Mesothelial cell of epicardium (in vitro differentiated cells): ENCODE data around the gene CHRNA9. TPM values are rescaled to one million over a fixed set of nuclear protein-coding genes. Genes with fewer than 3 reads are reported as not detected.

Experiments used
- DNase-seq, 2 experiments: peaks; one replicate each; pipeline ENCODE4 v3.0.0; 2021; ENCODE audit warnings: low spot score in 2 of 2; ENCODE audit not compliant: unreplicated experiment in 2 of 2
- H3K27ac Mint-ChIP-seq: 2 replicates; pipeline ENCODE4 v1.8.0; 2021; ENCODE audit warnings: mixed read lengths
- H3K27me3 Mint-ChIP-seq: 2 replicates; pipeline ENCODE4 v1.8.0; 2021; ENCODE audit warnings: low read depth, mixed read lengths
- H3K36me3 Mint-ChIP-seq: 2 replicates; pipeline ENCODE4 v1.8.0; 2021; ENCODE audit warnings: mixed read lengths
- H3K4me1 Mint-ChIP-seq: 2 replicates; pipeline ENCODE4 v1.8.0; 2021; ENCODE audit warnings: mixed read lengths
- H3K4me3 Mint-ChIP-seq: 2 replicates; pipeline ENCODE4 v1.8.0; 2021; ENCODE audit warnings: mild to moderate bottlenecking, moderate library complexity, mixed read lengths
- H3K9me3 Mint-ChIP-seq: 2 replicates; pipeline ENCODE4 v1.8.0; 2021; ENCODE audit warnings: mixed read lengths
- CTCF ChIP-seq: fragments of 200-600 bp; sonication (generic); IDR thresholded peaks from one replicate; pipeline ENCODE4 v1.5.0; 2021; ENCODE audit warnings: antibody characterized with exemption; ENCODE audit not compliant: unreplicated experiment
- total RNA-seq: library from RNA; stranded (reverse); gene quantifications from 3 replicates; pipeline ENCODE4 v1.2.1, GENCODE V29; 2021

Gene CHRNA9
- total RNA-seq, 1 donor from 2014 or later = not detected

- H3K36me3 Mint-ChIP-seq = no peaks in the 10 kb centered on the region
- no peaks in the 10 kb centered on the region for H3K9me3 Mint-ChIP-seq
- H3K27ac Mint-ChIP-seq = peak overlapping the region; percentile 52
- H3K4me3 Mint-ChIP-seq = no peak overlapping the region
- DNase-seq = no peak
- H3K27me3 Mint-ChIP-seq = no peaks in the 10 kb centered on the region
- H3K4me1 Mint-ChIP-seq = peaks cover 35% of the 10 kb centered on the region
- no peak for TF ChIP-seq CTCF
Measured at GRCh38 chr4:40311811-40312346, 23.3 kb upstream of the CHRNA9 start.

- Mint-ChIP-seq H3K9me3 (no peaks in the 10 kb centered on the region), H3K27me3 (no peaks in the 10 kb centered on the region), H3K27ac (no peak overlapping the region), H3K4me1 (peaks cover 44% of the 10 kb centered on the region), H3K36me3 (no peaks in the 10 kb centered on the region), H3K4me3 (no peak overlapping the region)
- DNase-seq = no peak
- TF ChIP-seq CTCF = no peak
Measured at GRCh38 chr4:40314951-40315350, 20.2 kb upstream of the CHRNA9 start.

DNA sequence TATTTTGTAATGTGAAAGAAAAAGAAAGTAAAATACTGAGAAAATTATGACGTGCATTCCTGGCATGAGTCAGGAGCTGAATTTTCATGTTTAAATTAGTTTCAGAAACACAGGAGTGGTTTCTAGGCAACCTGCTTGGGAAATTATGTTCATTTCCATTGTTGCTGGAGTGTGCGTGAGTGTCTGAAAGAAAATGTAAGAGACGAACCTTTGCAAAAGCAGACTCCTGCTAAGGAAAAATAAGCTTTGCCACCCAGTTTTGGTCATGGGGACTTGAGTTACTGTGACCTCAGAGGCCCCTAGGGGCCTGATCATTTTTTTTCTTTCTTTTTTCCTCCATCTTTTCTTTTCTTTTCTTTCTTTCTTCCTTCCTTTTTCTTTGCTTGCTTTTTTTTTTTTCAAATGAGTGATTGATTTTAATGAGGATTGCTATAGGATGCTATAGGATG, 18.8 kb upstream of the CHRNA9 start:
- Mint-ChIP-seq H3K9me3 (no peaks in the 10 kb centered on the region), H3K4me1 (peaks cover 52% of the 10 kb centered on the region), H3K27ac (peak overlapping the region; percentile 100), H3K27me3 (no peaks in the 10 kb centered on the region), H3K36me3 (no peaks in the 10 kb centered on the region), H3K4me3 (peak overlapping the region; percentile 62)
- DNase-seq = no peak
- TF ChIP-seq CTCF = no peak

- peaks cover 54% of the 10 kb centered on the region for H3K4me1 Mint-ChIP-seq
- H3K36me3 Mint-ChIP-seq = no peaks in the 10 kb centered on the region
- no peaks in the 10 kb centered on the region for H3K9me3 Mint-ChIP-seq
- TF ChIP-seq CTCF = peak; percentile 93
- peak in 1 of 2 experiments; percentile 58 for DNase-seq
- no peaks in the 10 kb centered on the region for H3K27me3 Mint-ChIP-seq
- H3K27ac Mint-ChIP-seq = peak overlapping the region; percentile 100
- H3K4me3 Mint-ChIP-seq = peak overlapping the region; percentile 62
Measured at GRCh38 chr4:40316782-40317635, 18.1 kb upstream of the CHRNA9 start.

DNA sequence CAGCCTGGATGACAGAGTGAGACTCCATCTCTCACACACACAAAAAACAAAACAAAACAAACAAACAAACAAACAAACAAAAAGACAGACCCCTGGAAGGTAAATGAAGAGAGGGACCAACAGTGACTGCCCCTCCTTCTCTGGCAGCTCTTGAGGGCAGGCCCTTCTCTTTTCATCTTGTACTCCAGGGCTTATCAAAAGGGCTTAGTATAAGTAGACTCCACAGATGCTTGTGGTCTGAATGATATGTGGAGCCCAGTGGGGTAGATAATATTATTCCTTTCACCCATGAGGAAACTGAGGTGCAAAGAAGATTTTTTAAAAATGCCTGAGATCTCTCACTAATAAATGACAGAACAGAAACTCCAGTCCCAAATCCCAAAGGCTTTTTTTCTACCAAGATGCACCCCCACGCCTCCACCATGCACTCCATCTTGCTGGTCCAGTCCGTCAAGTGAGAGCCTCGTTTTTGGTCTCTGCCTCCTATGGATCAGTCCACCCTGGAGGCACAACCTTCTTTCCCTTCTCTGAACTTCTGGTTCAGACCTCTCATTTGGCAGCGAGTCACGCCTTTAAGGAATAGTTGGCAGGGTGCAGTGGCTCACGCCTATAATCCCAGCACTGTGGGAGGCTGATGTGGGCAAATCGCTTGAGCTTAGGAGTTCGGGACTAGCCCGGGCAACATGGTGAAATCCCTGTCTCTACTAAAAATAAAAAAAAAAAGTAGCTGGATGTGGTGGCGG, 17.0 kb upstream of the CHRNA9 start:
- DNase-seq = no peak
- peak overlapping the region; percentile 81 for H3K27ac Mint-ChIP-seq
- no peaks in the 10 kb centered on the region for H3K36me3 Mint-ChIP-seq
- TF ChIP-seq CTCF = no peak
- peak overlapping the region; percentile 37 for H3K4me3 Mint-ChIP-seq
- H3K9me3 Mint-ChIP-seq = no peaks in the 10 kb centered on the region
- H3K4me1 Mint-ChIP-seq = peaks cover 59% of the 10 kb centered on the region
- H3K27me3 Mint-ChIP-seq = no peaks in the 10 kb centered on the region
